ENCODE data around the gene GABRG3. TPM values are rescaled to one million over a fixed set of nuclear protein-coding genes. Genes with fewer than 3 reads are reported as not detected.
"Not testable (repeated sequence)": the region's sequence is repeated elsewhere in the genome, so short reads cannot be mapped to it uniquely, and the experiment has no call there.

The GABRG3 gene
- total RNA-seq, 1 donor from 2014 or later = not detected

DNA sequence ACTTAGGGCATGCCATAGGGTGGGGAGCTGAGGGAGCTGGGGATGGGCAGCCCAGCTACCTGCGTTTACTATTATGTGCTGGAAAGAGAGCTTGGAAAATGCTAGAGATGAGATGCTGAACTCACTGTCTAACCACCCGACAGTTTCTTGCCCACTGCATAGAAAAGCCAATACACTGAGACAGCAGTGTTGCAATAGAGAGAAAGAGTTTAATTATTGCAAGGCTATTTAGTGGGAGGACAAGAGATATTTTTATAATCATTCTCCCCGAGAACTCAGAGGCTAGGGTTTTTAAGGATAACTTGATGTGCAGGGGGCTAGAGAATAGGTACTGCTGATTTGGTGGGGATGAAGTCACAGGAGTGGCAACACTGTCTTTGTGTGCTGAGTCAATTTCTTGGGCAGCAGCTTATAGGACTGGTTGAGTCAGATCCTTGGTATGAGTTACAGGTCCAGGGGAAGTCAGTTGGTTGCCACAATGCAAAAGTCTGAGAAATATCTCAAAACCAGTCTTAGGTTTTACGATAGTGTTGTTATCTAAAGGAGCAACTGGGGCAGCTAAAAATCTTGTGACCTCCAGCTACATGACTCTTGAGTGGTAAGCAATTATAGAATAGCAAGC lies 205.9 kb downstream of the GABRG3 start:
- no peak for DNase-seq (ENCODE audit: low read depth in 2 of 2)

DNA sequence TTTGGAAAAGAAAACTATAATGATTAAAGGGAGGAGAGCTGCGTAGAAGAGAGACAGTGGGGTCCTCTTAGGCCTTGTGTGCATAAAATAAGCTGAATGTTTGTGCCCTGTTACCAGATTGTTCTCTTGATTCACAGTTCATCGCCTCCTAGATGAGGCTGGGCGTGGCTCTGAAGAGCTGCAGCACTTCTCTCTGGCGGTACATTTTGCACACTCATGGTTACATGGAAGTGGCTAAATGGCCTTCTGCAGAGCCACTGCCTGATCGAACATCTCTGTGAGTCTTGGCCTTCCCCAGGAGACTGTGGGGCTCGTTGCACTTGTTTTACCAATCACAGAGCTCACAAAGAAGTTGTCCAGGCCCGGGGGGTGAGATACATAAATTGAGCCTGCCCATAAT lies 208.8 kb downstream of the GABRG3 start:
- DNase-seq (ENCODE audit: low read depth in 2 of 2) = no peak

DNA sequence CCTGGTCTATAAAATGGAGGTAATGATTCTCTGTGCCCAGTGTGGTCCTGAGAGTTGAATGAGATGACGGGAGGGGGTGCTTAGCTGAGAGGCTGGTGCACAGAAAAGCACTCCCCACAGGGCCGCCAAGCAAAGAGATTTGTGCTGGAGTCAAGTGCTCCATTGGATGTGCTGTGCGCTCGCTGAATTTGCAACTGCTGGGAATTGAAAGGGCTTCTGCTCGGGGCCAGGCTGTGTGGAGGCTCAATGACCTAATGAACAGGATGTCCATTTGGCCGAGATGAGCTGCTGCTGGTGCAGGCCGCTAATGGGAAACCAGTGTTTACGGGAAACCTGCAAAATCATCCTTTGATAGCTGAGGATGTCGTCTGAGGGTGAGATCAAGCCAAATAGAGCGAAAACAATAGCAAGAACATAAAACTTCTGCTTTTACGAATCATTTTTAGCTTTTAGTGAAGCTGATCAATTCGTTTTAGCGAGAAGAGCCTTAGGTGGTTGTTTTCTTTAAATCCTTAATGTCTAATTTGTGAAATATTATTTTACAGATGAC lies 211.7 kb downstream of the GABRG3 start:
- DNase-seq (ENCODE audit: low read depth in 2 of 2) = no peak

DNA sequence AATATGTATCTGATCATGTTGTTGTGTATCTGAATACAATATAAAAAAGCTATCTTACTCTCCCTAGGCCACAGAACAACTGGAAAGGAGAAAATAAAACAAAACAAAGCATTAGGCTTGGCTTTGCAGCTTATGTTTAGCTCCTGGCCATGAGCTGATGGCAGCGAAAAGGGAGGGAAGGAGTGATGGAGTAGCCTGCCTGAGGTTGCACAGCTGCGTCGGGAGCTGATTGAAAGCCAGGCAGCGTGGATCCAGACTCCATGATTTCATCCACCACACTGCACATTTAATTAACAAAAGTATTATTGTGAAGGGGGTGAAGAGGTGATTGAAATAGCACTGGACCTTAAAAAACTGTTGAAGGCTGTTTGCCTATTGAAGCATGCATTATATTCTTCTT lies 212.2 kb downstream of the GABRG3 start:
- DNase-seq (ENCODE audit: low read depth in 2 of 2) = no peak

DNA sequence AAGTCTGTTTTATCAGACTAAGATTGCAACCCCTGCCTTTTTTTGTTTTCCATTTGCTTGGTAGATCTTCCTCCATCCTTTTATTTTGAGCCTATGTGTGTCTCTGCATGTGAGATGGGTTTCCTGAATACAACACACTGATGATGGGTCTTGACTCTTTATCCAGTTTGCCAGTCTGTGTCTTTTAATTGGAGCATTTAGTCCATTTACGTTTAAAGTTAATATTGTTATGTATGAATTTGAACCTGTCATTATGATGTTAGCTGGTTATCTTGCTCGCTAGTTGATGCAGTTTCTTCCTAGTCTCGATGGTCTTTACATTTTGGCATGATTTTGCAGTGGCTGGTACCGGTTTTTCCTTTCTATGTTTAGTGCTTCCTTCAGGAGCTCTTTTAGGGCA lies 220.5 kb downstream of the GABRG3 start:
- not testable (repeated sequence) for DNase-seq (ENCODE audit: low read depth in 2 of 2)

DNA sequence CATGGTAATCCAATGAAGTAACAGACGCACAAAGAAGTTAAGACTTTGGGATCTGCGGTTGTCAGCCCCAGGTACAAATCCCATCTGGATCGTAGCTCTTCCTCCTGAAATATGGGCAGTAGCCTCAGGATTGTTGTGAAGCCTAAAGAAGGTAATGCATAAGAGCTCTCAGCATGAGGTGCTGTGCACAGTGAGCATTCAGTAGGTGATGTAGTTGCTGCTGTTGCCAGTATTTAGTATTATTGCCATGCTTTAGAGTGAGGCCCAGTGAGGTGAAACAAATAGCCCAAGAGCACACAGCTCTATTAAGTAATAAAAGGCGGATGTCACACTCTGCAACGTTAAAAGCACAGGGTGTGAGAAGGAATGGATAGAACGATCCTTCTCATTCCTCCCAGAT lies 225.7 kb downstream of the GABRG3 start:
- no peak for DNase-seq (ENCODE audit: low read depth in 2 of 2)

DNA sequence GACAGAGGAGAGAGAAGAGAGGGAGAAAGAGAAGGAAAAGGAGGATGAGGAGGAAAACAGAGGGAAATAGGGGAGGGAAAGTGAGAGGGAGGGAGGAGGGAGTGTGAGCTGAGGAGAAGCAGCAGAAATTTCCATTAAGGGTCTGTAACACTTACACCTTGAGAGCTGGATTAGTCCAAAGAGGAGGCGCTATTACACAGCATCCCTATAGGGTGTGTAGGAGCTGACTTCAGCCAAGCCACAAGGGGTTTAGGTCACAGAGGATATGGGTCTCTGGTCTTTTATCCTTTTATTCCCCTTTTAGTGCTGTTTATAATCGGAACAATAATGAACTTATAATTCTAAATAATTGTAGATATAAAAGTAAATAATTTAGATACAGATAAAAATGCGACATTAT lies 230.4 kb downstream of the GABRG3 start:
- no peak for DNase-seq (ENCODE audit: low read depth in 2 of 2)

DNA sequence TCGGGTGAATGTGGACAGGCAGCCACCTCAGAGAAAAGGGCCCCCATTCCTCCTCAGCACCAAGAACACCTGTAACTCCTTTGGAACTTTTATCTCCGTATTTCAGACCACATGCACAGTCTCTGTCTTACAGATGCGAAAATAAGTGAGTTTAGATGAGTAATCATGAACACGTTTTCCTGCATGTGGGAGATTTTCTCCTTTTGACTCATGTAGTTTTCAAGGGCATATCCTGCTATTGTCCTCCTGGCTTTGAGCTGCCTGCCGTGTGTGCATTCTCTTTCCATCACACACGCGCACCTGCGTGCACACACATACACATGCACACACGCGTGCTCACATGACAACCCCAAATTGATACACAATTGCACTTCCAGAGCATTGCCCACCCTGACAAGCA lies 239.2 kb downstream of the GABRG3 start:
- no peak for DNase-seq (ENCODE audit: low read depth in 2 of 2)

DNA sequence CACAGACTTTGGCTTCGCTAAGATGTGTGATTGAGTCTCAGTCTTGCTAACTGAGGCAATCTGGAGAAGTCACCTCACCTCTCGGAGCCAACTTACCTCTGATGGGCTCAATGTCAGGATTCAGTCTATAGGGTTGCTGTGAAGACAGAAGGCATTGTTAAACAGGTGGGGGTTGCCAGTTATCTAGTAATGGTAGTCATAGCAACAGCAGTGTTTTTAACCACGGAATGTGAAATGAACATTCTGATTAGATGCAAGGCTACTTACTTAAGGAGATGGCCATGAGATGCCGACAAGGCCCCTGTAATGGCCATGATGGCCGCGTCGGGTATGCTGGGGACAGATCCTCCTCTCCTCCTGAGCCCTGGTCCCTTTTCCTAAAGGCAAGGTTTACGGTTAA lies 243.1 kb downstream of the GABRG3 start:
- no peak for DNase-seq (ENCODE audit: low read depth in 2 of 2)

DNA sequence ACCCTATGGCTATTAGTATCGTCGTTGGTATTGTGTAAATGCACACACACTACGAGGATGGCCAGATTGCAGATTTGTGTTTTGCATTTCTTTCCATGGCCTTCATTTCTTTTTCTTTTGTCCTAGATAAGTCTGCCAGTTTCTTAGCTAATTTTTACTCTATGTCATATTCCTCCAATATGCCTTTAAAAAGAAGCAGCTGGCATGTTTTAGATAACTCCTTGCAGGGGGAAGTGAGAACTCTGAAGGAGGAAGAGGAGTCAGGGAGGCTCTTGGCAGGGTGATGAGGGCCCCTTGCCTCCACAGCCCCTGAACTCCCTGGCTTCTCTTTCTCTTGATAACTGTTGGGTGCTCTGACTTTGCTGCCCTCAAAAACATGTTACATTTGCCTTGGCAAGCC lies 244.0 kb downstream of the GABRG3 start:
- DNase-seq (ENCODE audit: low read depth in 2 of 2) = no peak

DNA sequence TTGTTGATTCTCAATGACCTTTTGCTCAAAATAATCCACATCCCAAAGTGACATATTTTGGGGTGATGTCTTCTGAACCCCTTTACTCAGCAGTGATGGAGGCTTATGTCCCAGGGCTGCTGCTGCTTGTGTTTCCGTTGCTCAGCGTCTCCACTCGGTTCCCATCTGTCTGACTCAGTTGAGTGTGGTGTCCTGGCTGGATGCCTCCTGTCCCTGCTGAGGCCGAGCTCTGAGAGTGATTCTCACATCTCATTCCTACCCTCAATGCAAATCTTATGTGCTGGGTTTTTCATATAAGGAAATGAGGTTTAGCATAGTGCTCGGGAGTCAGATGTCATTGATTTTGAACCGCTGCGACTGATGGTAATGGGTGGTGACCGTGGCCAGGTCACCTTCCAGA lies 247.4 kb downstream of the GABRG3 start:
- no peak for DNase-seq (ENCODE audit: low read depth in 2 of 2)

DNA sequence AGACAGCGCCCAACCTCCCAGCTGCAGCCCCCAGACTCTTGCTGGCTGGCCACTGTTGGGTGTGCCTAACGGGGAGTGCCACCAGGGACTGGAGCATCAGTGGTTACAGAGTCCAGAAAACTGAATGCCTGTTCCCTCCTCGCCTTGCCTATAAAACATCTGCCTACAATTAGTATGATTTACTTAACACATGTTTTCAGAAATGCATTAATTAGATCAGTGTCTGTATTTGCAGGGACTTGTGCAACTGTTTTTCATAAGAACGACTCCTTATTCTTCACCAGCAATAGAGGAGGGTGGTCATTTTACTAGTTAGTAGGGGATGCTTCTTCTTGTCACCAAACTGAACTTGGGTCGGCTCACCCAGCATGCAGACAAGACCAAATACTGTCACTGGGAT lies 248.7 kb downstream of the GABRG3 start:
- DNase-seq (ENCODE audit: low read depth in 2 of 2) = no peak

DNA sequence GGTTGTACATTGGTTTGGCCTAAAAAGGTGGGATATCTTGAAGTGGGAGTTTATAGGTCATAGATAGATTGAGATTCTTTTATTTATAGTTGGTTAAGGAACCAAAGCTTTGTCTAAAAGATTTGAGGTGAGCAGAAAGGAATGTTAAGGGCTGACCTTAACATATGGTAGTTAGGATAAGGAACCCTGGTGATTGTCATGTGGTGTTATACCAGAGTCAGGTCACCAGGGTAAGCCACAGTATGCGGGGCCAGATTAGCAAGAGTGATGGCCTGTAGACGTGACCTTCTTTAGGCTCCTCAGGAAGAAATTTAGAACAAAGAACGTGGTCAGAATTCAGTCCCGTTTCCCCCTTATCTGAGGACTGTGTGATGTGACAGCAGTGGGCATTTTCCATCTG lies 249.2 kb downstream of the GABRG3 start:
- DNase-seq (ENCODE audit: low read depth in 2 of 2) = no peak

DNA sequence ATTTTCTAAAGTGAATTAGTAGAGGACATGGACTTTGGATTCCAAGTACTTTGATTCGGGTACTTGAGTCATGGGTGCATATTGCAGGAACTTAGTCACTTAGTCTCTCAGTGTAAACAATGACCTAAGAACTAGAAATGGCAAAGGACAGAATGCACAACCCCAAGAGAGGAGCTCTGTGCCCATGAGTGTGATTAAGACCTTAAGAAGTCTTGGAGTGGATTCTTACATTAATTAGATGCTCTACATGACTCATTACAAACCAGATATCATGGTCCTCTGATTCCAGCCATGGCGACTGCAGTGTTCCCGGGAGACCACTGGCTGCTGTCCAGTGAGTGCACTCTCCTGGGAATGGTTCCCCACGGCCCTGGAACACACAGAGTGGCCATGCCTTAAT lies 251.5 kb downstream of the GABRG3 start:
- DNase-seq (ENCODE audit: low read depth in 2 of 2) = no peak

DNA sequence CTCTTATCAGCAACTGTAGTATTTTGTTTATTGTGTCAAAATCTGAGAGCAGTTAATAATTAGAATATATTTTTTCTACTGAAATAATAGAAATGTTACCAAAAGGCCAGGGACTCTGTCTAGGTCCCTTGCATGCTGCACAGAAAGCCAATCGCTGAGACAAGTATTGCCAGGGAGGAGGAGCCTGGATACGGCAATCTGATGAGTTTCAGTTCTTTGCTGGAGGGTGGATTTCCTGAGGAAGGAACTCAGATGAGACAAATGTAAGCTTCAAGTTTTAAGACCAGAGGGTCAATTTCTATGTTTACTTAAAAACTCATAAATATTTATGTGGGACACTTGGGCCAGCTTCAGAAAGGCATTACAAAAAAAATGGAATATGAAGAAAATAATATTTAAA lies 252.2 kb downstream of the GABRG3 start:
- DNase-seq (ENCODE audit: low read depth in 2 of 2) = no peak

DNA sequence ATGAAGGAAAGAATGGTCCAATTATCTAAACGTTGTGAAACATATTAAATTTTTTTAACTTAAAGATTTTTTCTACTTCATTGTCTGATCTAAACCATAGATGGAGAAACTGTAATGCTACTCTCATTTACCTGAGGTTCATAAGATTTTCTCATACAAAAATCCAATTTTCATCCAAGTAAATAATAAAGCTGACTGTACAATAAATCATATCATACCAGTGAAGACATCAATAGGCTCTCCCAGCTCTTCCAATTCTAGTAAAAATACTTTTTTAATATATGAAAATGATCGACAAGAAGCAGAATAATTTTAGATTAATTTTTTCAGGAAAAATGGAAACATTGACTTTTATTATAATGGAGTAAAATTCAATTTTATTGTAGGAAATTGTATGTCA lies 260.8 kb downstream of the GABRG3 start:
- DNase-seq (ENCODE audit: low read depth in 2 of 2) = no peak

DNA sequence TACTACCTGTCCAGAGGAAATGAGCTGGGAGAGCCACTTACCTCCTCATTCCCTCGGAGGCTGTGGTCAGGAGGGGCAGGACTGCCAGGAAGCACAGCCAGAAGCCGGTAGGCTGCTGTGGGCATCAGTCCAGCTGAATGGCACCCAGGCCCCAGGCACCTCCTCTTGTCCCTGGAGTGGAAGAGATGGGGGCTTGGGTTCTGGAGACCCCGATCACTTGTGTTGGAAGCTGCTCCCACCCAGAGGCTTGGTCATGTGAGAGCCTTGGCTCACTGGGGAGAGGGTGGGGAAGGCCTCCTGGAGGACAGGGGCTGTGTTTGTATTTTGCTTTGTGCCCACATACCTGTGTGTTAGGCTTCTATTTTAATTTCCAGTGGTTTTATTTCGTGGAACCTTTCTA lies 261.9 kb downstream of the GABRG3 start:
- no peak for DNase-seq (ENCODE audit: low read depth in 2 of 2)

DNA sequence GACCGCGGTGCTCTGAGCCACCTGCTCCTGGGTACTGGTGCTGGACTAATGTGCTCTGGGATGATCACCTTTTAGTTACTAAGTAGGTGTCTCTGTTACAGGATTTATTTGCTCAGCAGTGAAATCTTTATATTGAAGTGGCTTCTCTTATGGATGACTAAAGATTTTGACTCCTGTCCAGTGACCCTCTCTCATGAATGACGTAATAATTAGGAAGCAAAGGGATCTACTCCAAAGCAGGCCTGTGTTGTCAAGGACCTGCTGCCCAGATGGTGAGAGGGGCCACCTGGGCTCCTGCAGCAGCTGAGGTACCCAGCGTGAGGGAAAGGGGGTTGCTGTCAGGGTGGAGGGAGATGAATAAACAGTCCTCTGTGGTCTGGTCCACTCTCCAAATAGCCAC lies 263.6 kb downstream of the GABRG3 start:
- DNase-seq (ENCODE audit: low read depth in 2 of 2) = no peak

DNA sequence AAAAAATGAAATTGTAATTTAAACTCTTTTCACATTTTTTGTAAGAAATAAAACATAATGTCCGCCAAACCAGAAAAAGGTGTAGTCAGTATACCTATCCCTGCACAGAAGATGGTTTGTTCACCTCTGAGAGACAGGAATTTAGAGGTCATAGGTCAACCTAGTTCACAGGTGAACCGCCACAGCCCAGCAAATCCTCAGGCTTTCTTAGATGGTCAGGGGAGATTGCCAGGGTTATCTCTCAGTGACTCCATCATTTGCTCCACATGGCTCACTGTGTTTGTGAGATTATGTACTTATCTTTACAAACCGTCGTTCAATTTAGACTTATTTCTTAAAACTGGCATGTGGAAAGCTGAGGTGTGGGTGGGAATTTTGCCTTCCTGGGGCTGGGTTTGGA lies 264.2 kb downstream of the GABRG3 start:
- DNase-seq (ENCODE audit: low read depth in 2 of 2) = no peak

DNA sequence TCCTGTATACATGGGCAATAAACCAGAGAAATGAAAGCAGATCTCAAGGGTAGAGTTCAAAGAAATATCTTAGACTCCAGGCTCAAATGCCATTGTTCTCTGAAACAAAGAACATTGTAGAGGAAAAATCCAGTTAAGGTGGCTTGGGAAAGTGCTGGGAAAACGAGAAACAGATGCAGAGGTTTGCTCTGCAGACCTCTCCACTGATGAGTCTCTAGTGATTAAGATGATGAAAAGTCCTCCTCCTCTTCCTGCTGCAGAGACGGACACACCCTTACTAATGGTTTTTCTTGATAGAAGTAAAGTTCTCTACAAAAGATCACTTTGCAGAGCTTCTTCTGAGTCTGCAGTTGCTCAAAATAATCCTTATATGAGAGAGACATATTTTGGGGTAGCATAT lies 264.7 kb downstream of the GABRG3 start:
- no peak for DNase-seq (ENCODE audit: low read depth in 2 of 2)

DNA sequence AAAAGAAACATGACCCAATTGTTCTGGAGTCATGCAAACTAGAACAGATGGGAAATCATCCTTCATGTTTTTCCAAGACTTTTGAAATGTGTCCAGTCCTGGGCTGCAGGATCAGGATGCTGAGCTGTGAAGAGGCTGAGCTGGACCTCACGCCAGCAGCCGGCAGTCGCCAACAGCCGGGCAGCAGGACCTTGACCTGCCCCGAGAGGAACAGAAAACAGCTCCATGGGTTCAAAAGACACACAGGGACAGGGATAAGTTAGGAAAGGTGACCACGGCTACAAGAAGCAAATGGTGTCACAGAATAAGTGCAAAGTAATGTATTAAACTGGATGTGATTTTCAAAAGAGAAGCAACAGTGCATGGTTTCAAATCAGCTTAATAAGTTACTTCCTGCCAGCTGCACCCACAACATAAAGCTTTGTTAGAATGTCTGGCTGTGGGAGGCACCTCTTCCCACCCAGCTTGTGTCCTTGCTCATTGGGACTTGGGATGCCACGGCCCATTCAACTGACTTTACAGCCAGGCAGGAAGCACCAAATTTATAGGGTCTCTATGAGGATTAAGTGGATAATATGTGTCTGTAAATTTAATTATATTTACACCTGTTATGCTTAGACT lies 266.4 kb downstream of the GABRG3 start:
- DNase-seq (ENCODE audit: low read depth in 2 of 2) = no peak

DNA sequence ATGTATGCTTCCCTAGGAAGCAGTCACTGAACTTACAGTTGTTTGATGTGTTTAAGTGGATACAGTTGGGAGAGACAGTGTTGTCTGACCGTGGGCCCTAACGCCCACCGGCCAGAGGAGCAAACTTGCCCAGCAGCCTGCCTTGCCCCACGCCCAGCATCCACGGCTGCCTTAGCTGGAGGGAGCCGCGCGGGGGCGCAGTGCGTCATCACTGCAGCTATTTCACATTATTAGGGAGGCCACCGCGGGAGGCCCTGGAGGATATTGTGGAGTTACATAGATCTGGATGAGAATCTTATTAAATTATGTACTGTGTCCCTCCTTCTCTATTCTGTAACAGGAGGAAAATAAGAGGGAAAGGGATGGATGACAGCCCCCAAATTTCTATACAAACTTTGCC lies 267.2 kb downstream of the GABRG3 start:
- DNase-seq (ENCODE audit: low read depth in 2 of 2) = no peak

DNA sequence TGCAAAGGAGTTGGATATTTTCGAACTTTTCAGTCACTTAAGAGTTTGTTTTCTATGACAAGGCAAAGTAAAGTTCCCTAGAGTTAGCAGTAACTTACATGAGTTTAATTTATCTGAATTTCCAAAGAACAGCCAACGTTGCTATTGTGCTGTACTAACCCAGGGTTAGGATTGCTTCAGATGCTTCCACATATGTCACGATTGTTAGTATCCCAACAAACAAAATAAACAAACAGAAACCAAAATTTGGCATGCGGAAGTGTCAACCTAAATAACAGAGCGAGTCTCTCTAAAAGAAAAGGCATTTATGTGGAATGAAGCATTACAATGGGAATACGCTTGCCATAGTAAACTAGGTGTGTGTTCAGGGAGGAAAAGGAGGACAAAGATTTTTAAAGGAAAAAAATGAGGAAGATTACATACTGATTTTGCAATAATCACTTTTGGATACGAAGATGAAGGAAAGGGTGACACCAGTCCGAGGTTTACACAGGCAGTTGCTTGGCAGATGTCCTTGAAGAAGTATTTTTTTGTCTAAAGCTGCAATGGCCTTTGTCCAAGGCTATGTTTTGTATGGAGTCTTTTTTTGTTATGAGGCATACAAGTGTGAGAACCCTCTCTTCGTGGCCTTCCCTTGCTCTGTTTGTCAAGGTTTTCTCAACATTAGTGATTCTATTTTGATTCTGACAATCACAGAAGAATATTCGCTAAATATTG lies 267.9 kb downstream of the GABRG3 start:
- DNase-seq (ENCODE audit: low read depth in 2 of 2) = no peak
